ENCODE data around the gene ASMTL.
"Not testable (repeated sequence)": the region's sequence is repeated elsewhere in the genome, so short reads cannot be mapped to it uniquely, and the experiment has no call there.

Gene ASMTL

DNA sequence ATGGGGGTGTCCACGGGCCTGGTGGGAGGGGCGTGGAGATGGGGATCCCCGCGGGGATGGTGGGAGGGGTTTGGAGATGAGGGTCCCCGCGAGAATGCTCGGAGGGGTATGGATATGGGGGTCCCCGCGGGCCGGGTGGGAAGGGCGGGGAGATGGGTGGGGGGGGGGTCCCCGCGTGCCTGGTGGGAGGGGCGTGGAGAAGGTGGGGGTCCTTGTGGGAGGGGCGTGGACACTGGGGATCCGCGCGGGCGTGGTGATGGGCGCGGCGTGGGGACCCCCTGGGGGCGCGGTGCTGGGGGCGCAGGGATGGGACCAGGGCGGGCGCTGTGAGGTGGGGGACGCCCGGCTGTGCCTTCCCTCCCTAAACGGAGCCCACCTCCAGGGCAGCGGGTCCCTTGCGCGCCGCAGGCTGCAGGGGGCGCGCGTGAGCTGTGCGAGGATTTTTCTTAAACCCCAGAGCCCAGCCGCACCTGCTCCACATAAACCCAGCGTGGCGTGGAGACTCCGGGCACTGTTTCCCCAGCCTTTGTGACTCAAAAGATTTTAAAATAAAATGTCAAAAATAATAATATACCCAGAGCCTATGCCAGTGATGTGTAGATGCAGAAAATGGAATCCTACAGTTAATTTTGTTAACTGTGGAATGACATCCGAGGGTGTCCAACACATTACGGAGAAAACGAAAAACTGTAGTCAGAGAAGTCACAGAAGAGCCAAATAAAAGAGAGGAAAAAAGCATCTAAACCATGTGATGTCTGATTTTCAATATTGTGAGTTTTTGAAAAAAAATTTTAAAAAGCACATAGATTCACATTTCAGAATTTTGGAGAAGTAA is 1.5 kb upstream of the ASMTL start:
- H3K4me3 Mint-ChIP-seq, result peak overlapping the region; percentile 59
- H3K9me3 Mint-ChIP-seq, result peaks cover 10% of the 10 kb centered on the region
- peak overlapping the region; percentile 37 for H3K27ac Mint-ChIP-seq
- H3K36me3 Mint-ChIP-seq (ENCODE audit: low read depth), result peaks cover 10% of the 10 kb centered on the region
- peaks cover 12% of the 10 kb centered on the region for H3K4me1 Mint-ChIP-seq (ENCODE audit: low read depth)
- no peaks in the 10 kb centered on the region for H3K27me3 Mint-ChIP-seq (ENCODE audit: low read depth)

DNA sequence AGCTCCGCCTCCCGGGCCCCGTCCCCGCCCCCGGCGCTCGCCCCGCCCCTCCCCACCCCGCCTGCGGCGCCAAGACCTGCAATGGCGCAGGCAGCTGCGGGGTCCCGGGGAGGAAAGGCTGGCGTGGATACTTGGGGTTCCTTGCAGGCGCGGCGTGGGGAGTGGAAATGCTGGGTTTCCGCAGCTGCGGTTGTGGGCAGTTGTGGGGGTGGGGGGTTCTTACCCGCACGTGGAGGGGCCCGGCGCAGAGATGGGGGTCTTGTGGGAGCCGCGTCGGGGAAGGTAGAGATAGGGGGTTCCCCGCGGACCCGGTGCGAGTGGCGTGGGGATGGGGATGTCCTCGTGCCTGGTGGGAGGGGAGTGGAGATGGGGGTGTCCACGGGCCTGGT is 680 bp upstream of the ASMTL start:
- Mint-ChIP-seq H3K27me3 (ENCODE audit: low read depth) (no peaks in the 10 kb centered on the region), H3K36me3 (ENCODE audit: low read depth) (peaks cover 17% of the 10 kb centered on the region), H3K27ac (peak overlapping the region; percentile 96), H3K4me1 (ENCODE audit: low read depth) (peaks cover 12% of the 10 kb centered on the region), H3K9me3 (peaks cover 18% of the 10 kb centered on the region), H3K4me3 (peak overlapping the region; percentile 87)

DNA sequence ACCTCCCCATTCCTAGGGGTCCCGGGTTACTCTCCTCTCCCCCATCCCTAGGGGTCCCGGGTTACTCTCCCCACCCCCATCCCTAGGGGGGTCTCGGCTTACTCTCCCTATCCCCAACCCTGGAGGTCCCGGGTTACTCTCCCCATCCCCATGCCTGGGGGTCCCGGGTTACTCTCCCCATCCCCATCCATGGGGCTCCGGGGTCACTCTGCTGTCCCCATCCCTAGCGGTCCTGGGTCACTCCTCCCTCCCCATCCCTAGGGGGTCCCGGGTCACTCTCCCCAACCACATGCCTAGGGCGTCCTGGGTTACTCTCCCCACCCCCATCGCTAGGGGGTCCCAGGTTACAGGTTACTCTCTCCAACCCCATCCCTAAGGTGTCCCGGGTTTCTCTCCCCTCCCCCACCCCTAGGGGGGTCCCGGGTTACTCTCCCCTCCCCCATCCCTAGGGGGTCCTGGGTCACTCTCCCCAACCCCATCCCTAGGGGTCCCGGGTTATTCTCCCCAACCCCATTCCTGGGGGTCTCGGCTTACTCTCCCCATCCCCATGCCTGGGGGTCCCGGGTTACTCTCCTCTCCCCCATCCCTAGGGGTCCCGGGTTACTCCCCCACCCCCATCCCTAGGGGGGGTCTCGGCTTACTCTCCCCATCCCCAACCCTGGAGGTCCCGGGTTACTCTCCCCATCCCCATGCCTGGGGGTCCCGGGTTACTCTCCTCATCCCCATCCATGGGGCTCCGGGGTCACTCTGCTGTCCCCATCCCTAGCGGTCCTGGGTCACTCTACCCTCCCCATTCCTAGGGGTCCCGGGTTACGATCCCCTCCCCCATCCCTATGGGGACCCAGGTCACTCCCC is 821 bp downstream of the ASMTL start:
- H3K4me3 Mint-ChIP-seq, result peak overlapping the region; percentile 89
- H3K4me1 Mint-ChIP-seq (ENCODE audit: low read depth), result peaks cover 16% of the 10 kb centered on the region
- H3K27ac Mint-ChIP-seq, result peak overlapping the region; percentile 87
- peaks cover 33% of the 10 kb centered on the region for H3K9me3 Mint-ChIP-seq
- H3K36me3 Mint-ChIP-seq (ENCODE audit: low read depth), result peaks cover 31% of the 10 kb centered on the region
- H3K27me3 Mint-ChIP-seq (ENCODE audit: low read depth), result no peaks in the 10 kb centered on the region

DNA sequence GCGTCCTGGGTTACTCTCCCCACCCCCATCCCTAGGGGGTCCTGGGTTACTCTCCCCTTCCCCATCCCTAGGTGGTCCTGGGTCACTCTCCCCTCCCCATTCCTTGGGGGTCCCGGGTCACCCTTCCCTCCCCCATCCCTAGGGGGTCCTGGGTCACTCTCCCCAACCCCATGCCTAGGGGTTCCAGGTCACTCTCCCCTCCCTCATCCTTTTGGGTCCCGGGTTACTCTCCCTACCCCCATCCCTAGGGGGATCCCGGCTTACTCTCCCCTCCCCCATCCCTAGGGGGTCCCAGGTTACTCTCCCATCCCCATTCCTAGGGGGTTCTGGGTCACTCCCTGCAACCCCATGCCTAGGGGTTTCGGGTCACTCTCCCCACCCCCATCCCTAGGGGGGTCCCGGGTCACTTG is 1.5 kb downstream of the ASMTL start:
- no peaks in the 10 kb centered on the region for H3K27me3 Mint-ChIP-seq (ENCODE audit: low read depth)
- H3K27ac Mint-ChIP-seq, result no peak overlapping the region
- peaks cover 34% of the 10 kb centered on the region for H3K9me3 Mint-ChIP-seq
- peaks cover 34% of the 10 kb centered on the region for H3K36me3 Mint-ChIP-seq (ENCODE audit: low read depth)
- H3K4me3 Mint-ChIP-seq, result peak overlapping the region; percentile 89
- H3K4me1 Mint-ChIP-seq (ENCODE audit: low read depth), result peaks cover 16% of the 10 kb centered on the region

DNA sequence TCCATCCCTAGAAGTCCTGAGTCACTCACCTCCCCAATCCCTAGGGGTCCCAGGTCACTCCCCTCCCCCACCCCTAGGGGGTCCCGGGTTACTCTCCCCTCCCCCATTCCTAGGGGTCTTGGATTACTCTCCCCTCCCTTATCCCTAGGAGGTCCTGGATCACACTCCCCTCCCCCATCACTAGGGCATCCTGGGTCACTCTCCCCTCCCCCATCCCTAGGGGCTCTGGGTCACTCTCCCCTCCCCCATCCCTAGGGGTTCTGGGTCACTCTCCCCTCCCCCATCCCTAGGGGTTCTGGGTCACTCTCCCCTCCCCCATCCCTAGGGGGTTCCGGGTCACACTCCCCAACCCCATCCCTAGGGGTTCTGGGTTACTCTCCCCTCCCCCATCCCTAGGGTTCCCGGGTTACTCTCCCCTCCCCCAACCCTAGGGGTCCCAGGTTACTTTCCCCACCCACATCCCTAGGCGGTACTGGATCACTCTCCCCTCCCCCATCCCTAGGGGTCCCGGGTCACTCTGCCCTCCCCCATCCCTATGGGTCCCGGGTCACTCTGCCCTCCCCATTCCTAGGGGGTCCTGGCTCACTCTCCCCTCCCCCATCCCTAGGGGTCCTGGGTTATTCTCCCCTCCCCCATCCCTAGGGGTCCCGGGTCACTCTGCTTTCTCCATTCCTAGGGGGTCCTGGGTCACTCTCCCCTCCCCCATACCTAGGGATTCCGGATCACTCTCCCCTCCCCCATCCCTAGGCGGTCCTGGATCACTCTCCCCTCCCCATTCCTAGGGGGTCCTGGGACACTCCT is 2.1 kb downstream of the ASMTL start:
- Mint-ChIP-seq H3K4me3 (no peak overlapping the region), H3K4me1 (ENCODE audit: low read depth) (peaks cover 13% of the 10 kb centered on the region), H3K36me3 (ENCODE audit: low read depth) (peaks cover 40% of the 10 kb centered on the region), H3K9me3 (peaks cover 41% of the 10 kb centered on the region), H3K27ac (no peak overlapping the region), H3K27me3 (ENCODE audit: low read depth) (no peaks in the 10 kb centered on the region)

DNA sequence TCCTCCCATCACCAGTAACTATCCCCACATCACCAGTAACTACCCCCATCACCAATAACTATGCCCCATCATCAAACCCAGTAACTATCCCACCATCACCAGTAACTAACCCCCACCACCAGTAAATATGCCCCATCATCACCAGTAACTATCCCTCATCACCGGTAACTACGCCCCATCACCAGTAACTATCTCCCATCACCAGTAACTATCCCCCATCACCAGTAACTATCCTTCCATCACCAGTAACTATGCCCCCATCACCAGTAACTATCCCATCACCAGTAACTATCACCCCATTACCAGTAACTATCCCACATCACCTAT is 2.9 kb downstream of the ASMTL start:
- H3K9me3 Mint-ChIP-seq, result peaks cover 49% of the 10 kb centered on the region
- H3K4me3 Mint-ChIP-seq, result no peak overlapping the region
- H3K27ac Mint-ChIP-seq, result no peak overlapping the region
- no peaks in the 10 kb centered on the region for H3K27me3 Mint-ChIP-seq (ENCODE audit: low read depth)
- H3K4me1 Mint-ChIP-seq (ENCODE audit: low read depth), result peaks cover 11% of the 10 kb centered on the region
- H3K36me3 Mint-ChIP-seq (ENCODE audit: low read depth), result peaks cover 48% of the 10 kb centered on the region

DNA sequence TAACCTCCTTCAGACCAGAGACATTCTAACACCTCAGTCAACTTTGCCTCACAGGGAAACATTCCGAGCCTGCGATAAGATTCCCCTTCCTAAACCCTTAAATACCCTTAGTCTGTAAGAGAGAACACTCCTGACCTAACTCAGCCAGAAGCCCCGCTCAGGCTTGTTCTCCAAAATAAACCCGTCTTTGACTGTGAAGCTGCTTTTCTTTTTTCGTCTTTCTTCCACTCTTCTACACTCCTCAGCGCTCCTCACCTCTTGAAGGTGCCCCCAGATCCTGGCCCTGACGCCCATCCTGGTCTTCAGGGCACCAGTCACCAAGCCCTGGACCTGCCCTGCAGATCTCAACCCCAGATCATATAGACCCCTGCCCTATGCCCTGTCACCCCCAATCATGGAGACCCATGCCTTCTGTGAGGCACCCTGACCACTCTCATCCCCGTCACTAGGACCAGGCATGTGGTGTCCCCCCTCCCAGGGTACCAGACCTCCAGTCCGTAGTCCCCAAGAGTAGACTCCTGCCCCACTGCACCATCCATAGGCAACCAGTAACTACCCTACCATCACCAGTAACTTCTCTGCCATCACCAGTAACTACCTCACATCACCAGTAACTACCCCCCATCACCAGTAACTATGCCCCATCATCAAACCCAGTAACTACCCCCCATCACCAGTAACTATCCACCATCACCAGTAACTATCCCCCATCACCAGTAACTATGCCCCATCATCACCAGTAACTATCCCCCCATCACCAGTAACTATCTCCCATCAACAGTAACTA is 3.5 kb downstream of the ASMTL start:
- Mint-ChIP-seq H3K9me3 (peaks cover 54% of the 10 kb centered on the region), H3K27ac (no peak overlapping the region), H3K4me3 (no peak overlapping the region), H3K27me3 (ENCODE audit: low read depth) (no peaks in the 10 kb centered on the region), H3K4me1 (ENCODE audit: low read depth) (peaks cover 8% of the 10 kb centered on the region), H3K36me3 (ENCODE audit: low read depth) (peaks cover 53% of the 10 kb centered on the region)

DNA sequence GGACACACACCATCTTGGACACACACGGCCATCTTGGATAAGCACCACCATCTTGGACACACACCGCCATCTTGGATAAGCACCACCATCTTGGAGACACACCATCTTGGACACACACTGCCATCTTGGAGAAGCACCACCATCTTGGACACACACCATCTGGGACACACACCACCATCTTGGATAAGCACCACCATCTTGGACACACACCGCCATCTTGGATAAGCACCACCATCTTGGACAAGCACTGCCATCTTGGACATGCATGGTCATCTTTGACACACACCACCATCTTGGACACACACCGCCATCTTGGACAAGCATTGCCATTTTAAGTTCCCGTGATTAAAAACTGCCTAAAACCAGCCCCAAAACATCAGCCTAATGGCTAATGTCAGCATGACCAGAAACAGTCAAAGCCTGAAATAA is 4.1 kb downstream of the ASMTL start:
- not testable (repeated sequence) for H3K27me3 Mint-ChIP-seq (ENCODE audit: low read depth); H3K27ac Mint-ChIP-seq; H3K4me1 Mint-ChIP-seq (ENCODE audit: low read depth); H3K4me3 Mint-ChIP-seq
- H3K9me3 Mint-ChIP-seq, result peaks cover 59% of the 10 kb centered on the region
- peaks cover 60% of the 10 kb centered on the region for H3K36me3 Mint-ChIP-seq (ENCODE audit: low read depth)

DNA sequence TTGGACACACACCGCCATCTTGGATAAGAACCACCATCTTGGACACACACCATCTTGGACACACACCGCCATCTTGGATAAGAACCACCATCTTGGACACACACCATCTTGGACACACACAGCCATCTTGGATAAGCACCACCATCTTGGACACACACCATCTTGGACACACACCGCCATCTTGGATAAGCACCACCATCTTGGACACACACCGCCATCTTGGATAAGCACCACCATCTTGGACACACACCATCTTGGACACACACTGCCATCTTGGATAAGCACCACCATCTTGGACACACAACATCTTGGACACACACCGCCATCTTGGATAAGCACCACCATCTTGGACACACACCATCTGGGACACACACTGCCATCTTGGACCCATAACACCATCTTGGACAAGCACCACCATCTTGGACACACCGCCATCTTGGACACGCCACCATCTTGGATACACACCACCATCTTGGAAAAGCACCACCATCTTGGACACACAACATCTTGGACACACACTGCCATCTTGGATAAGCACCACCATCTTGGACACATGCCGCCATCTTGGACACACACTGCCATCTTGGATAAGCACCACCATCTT is 4.6 kb downstream of the ASMTL start:
- H3K36me3 Mint-ChIP-seq (ENCODE audit: low read depth), result peaks cover 63% of the 10 kb centered on the region
- H3K4me1 Mint-ChIP-seq (ENCODE audit: low read depth); H3K27me3 Mint-ChIP-seq (ENCODE audit: low read depth); H3K4me3 Mint-ChIP-seq: not testable (repeated sequence)
- peaks cover 62% of the 10 kb centered on the region for H3K9me3 Mint-ChIP-seq
- peak overlapping the region; percentile 62 for H3K27ac Mint-ChIP-seq

DNA sequence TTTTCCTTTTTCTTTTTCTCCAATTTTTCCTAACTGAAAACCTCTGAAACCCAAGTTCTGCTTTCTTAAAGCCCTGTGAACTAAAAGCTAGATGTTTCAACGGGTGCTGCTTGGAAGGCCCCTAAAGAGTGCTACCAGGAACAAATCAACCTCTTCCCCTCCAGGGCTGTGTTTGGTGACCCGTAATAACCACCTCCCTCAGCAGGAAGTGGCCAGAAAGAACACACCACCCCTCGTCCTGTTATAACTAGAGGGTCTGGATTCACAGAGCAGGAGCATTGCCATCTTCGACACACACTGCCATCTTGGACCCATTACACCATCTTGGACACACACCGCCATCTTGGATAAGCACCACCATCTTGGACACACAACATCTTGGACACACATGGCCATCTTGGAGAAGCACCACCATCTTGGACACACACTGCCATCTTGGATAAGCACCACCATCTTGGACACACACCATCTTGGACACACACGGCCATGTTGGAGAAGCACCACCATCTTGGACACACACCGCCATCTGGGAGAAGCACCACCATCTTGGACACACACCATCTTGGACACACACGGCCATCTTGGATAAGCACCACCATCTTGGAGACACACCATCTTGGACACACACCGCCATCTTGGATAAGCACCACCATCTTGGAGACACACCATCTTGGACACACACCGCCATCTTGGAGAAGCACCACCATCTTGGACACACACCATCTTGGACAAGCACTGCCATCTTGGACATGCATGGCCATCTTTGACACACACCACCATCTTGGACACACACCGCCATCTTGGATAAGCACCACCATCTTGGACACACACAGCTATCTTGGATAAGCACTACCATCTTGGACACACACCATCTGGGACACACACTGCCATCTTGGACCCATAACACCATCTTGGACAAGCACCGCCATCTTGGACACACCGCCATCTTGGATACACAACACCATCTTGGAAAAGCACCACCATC is 5.4 kb downstream of the ASMTL start:
- not testable (repeated sequence) for H3K27me3 Mint-ChIP-seq (ENCODE audit: low read depth); H3K4me3 Mint-ChIP-seq; H3K4me1 Mint-ChIP-seq (ENCODE audit: low read depth)
- H3K36me3 Mint-ChIP-seq (ENCODE audit: low read depth), result peaks cover 70% of the 10 kb centered on the region
- peaks cover 66% of the 10 kb centered on the region for H3K9me3 Mint-ChIP-seq
- H3K27ac Mint-ChIP-seq, result peak overlapping the region; percentile 62

DNA sequence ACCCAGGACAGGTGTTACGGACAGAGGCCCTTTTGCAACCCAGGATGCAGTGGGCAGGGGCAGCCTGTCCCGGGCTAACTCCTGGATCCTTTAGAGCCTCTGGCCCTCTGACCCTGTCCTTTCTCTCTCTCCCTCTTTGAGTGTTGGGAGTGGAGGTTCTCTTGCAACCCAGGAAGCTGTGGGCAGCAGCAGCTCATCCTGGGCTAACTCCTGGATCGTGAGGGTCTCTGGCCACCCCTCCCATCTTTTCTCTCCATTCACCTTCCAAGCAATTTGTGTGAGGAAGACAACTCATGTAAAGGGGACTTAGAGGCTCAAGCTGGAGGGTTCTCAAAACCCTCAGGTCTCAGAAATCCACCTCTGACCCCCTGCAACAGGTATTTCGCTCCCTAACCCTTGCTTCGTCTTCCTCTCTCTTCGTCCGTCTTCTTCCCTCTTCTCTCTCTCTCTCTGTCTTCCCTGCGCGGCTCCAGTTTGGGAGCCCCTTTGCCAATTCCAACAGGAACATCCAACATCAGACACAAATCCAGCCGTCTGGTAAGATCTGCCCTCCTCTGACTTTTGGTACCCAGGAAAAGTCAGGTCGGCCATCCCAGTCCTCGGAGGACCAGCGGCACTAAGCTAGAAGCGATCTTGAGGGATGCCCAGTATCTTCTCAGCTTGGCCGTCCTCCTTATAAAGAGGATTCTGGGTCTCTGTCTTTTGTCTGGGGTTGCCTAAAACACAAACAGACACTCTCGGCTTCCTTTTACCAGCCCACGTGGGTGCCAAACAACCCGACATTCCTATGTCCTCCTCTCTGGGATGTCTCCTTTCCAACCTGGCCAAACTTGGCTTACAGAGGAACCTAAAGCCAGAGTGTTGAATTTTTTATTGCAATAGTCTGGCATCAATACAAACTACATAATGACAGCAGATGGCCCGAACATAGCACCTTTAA is 7.9 kb downstream of the ASMTL start:
- Mint-ChIP-seq H3K4me1 (ENCODE audit: low read depth) (peaks cover 5% of the 10 kb centered on the region), H3K27ac (no peak overlapping the region), H3K27me3 (ENCODE audit: low read depth) (no peaks in the 10 kb centered on the region), H3K9me3 (peaks cover 62% of the 10 kb centered on the region), H3K4me3 (no peak overlapping the region), H3K36me3 (ENCODE audit: low read depth) (peaks cover 73% of the 10 kb centered on the region)

DNA sequence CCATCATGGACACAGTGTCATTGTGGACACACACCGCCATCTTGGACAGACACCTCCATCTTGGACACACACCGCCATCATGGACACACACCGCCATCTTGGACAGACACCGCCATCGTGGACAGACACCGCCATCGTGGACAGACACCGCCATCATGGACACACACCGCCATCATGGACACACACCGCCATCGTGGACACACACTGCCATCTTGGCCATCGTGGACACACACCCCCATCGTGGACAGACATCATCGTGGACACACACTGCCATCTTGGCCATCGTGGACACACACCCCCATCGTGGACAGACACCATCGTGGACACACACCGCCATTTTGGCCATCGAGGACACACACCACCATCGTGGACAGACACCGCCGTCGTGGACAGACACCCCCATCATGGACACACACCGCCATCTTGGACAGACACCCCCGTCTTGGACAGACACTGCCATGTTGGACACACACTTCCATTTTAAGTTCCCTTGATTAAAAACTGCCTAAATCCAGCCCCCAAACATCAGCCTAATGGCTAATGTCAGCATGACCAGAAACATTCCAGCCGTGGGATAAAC is 9.1 kb downstream of the ASMTL start:
- H3K27ac Mint-ChIP-seq, result no peak overlapping the region
- no peaks in the 10 kb centered on the region for H3K27me3 Mint-ChIP-seq (ENCODE audit: low read depth)
- peaks cover 66% of the 10 kb centered on the region for H3K36me3 Mint-ChIP-seq (ENCODE audit: low read depth)

More for the DNA sequence above, 9.1 kb downstream of the ASMTL start:
- H3K4me1 Mint-ChIP-seq (ENCODE audit: low read depth), result peaks cover 3% of the 10 kb centered on the region
- H3K9me3 Mint-ChIP-seq, result peaks cover 50% of the 10 kb centered on the region
- no peak overlapping the region for H3K4me3 Mint-ChIP-seq

Measured in T-helper 1 cell treated with Interleukin-12 subunit alpha and Interleukin-12 subunit beta and Interleukin-4 antibody, amounts not matched to agents 30 μg/mL and 1 μg/mL, for 36 hours (primary cell).